Spleen (tissue), 7 donors: ENCODE data around the gene CYFIP2.

Source experiments
- CTCF ChIP-seq, 11 experiments: fragments of 200-600 bp in 7 of 11; fragments of 450-650 bp in 4 of 11; sonication (generic) in 4 of 11; IDR thresholded peaks in 8 of 11; conservative IDR thresholded peaks in 3 of 11; 1 replicate in 7 of 11; 2 replicates in 4 of 11; pipeline versions ENCODE4 v1.4.0 to v1.8.0; 2016 to 2021; ENCODE audit warnings: antibody characterized with exemption in 11 of 11, inconsistent platforms in 4 of 11, mild to moderate bottlenecking in 1 of 11
- POLR2A ChIP-seq, 3 donors: fragments of 450-650 bp; IDR thresholded peaks; one replicate each; pipeline ENCODE4 v1.5.1; 2017; ENCODE audit warnings: antibody characterized with exemption in 3 of 3, mild to moderate bottlenecking in 1 of 3
- POLR2AphosphoS5 ChIP-seq, 3 donors: sonication (generic); formaldehyde crosslinking; IDR thresholded peaks; one replicate each; pipeline ENCODE4 v1.5.1; 2017; ENCODE audit warnings: antibody characterized with exemption in 3 of 3
- donor health status: DM: no; HTN: no; CAD: no; lungs with moderate emphysema.
- donor health status: DM: no; HTN: no; CAD: no.
- donor health status: DM: no; HTN: no; CAD: no.

GRCh38 chr5:157369507-157369906 is 103.6 kb downstream of the CYFIP2 start:
- TF ChIP-seq POLR2A (IDR thresholded peaks at IDR 0.05): no peak
- TF ChIP-seq POLR2AphosphoS5 (IDR thresholded peaks at IDR 0.05): no peak
- TF ChIP-seq CTCF (IDR thresholded peaks at IDR 0.05 in 8 of 11, conservative IDR thresholded peaks at IDR 0.05 in 3 of 11): no peak
